GM23338 (cell line): ENCODE results near the gene MYDGF. TPM values are rescaled to one million over a fixed set of nuclear protein-coding genes. Genes with fewer than 3 reads are reported as not detected.

ENCODE experiments used
- ATAC-seq: fragments of 200-7000 bp; cut with Tn5 transposase; 3 replicates; pipeline ENCODE4 v1.9.1; 2020
- DNase-seq: peaks from one replicate; pipeline ENCODE4 v3.0.0-alpha.2; 2015; ENCODE audit warnings: low spot score
- H2AFZ ChIP-seq: fragments of 200-600 bp; sonication (generic); 2 replicates; pipeline ENCODE4 v1.8.0; 2016; ENCODE audit warnings: antibody characterized with exemption, mild to moderate bottlenecking, moderate library complexity
- H3F3A ChIP-seq: fragments of 200-600 bp; sonication (generic); replicated peaks from 2 replicates; pipeline ENCODE4 v1.8.0; 2017; ENCODE audit warnings: antibody characterized with exemption, mixed run types, low read depth
- H3K27ac ChIP-seq: fragments of 200-600 bp; sonication (generic); 2 replicates; pipeline ENCODE4 v1.6.1; 2016; ENCODE audit warnings: low read depth
- H3K27me3 ChIP-seq: fragments of 200-600 bp; sonication (generic); 2 replicates; pipeline ENCODE4 v1.8.0; 2016; ENCODE audit warnings: mild to moderate bottlenecking, mixed run types, moderate library complexity; ENCODE audit not compliant: insufficient read depth
- H3K36me3 ChIP-seq: fragments of 200-600 bp; sonication (generic); 2 replicates; pipeline ENCODE4 v1.8.0; 2016; ENCODE audit warnings: mild to moderate bottlenecking; ENCODE audit not compliant: insufficient read depth
- H3K4me1 ChIP-seq: fragments of 200-600 bp; sonication (generic); 2 replicates; pipeline ENCODE4 v1.8.0; 2016; ENCODE audit warnings: mild to moderate bottlenecking, moderate library complexity; ENCODE audit not compliant: insufficient read depth
- H3K4me2 ChIP-seq: fragments of 200-600 bp; sonication (generic); 2 replicates; pipeline ENCODE4 v1.7.1; 2017; ENCODE audit warnings: mixed run types
- H3K4me3 ChIP-seq: fragments of 200-600 bp; sonication (generic); 2 replicates; pipeline ENCODE4 v1.6.1; 2016; ENCODE audit warnings: mixed run types
- H3K79me2 ChIP-seq: fragments of 200-600 bp; sonication (generic); replicated peaks from 2 replicates; pipeline ENCODE4 v1.8.0; 2017; ENCODE audit warnings: mild to moderate bottlenecking; ENCODE audit not compliant: insufficient read depth
- H3K9me2 ChIP-seq: fragments of 200-600 bp; sonication (generic); 2 replicates; pipeline ENCODE4 v1.8.0; 2017; ENCODE audit not compliant: insufficient read depth
- H4K20me1 ChIP-seq: fragments of 200-600 bp; sonication (generic); replicated peaks from 2 replicates; pipeline ENCODE4 v1.8.0; 2017; ENCODE audit warnings: mild to moderate bottlenecking; ENCODE audit not compliant: insufficient read depth
- H3K27ac Mint-ChIP-seq: 2 replicates; pipeline ENCODE4 v1.8.0; 2020; ENCODE audit warnings: inconsistent platforms, mild to moderate bottlenecking, moderate library complexity, mixed read lengths
- H3K27me3 Mint-ChIP-seq: 3 replicates; pipeline ENCODE4 v1.8.0; 2022; ENCODE audit warnings: low read depth, mild to moderate bottlenecking, moderate library complexity, mixed read lengths, inconsistent platforms; ENCODE audit not compliant: insufficient read depth, poor library complexity
- H3K36me3 Mint-ChIP-seq: 3 replicates; pipeline ENCODE4 v1.8.0; 2021; ENCODE audit warnings: low read depth, mild to moderate bottlenecking, inconsistent platforms, moderate library complexity, mixed read lengths
- H3K4me1 Mint-ChIP-seq: 3 replicates; pipeline ENCODE4 v1.8.0; 2020; ENCODE audit warnings: mild to moderate bottlenecking, inconsistent platforms, mixed read lengths
- H3K4me3 Mint-ChIP-seq: 3 replicates; pipeline ENCODE4 v1.8.0; 2021; ENCODE audit warnings: moderate library complexity, mild to moderate bottlenecking, inconsistent platforms, mixed read lengths
- H3K9me3 Mint-ChIP-seq: 3 replicates; pipeline ENCODE4 v1.8.0; 2020; ENCODE audit warnings: moderate library complexity, mild to moderate bottlenecking, inconsistent platforms, mixed read lengths
- ETS1 ChIP-seq: IDR thresholded peaks from 2 replicates; pipeline ENCODE4 v1.6.1; 2016; ENCODE audit warnings: antibody characterized with exemption
- EZH2 ChIP-seq: fragments of 200-600 bp; sonication (generic); IDR thresholded peaks from one replicate; pipeline ENCODE4 v1.8.0; 2017; ENCODE audit warnings: antibody characterized with exemption, mild to moderate bottlenecking, low read depth; ENCODE audit not compliant: unreplicated experiment
- ZNF114 ChIP-seq: fragments of 250-450 bp; sonication (Bioruptor Pico); IDR thresholded peaks from 2 replicates; pipeline ENCODE4 v1.5.0; 2020; ENCODE audit warnings: mild to moderate bottlenecking, moderate library complexity
- ZNF462 ChIP-seq: fragments of 250-450 bp; sonication (Bioruptor Pico); IDR thresholded peaks from 2 replicates; pipeline ENCODE4 v1.5.0; 2020; ENCODE audit warnings: mild to moderate bottlenecking, moderate library complexity
- polyA plus RNA-seq: library from polyadenylated mRNA; unstranded; fragments of >200 nt; fragmentation: Nextera tagmentation; extraction: Ambion mirVana; gene quantifications from 2 replicates; pipeline ENCODE4 v1.2.1, GENCODE V29; 2016
- total RNA-seq: library from RNA; depleted of rRNA; stranded (reverse); fragments of >200 nt; shearing (Covaris generic); gene quantifications from 2 replicates; pipeline ENCODE4 v1.2.3, GENCODE V29; 2014

MYDGF gene
- total and polyA plus RNA-seq, 2 experiments from 2014 or later: 42.3 to 99.5 TPM

DNA sequence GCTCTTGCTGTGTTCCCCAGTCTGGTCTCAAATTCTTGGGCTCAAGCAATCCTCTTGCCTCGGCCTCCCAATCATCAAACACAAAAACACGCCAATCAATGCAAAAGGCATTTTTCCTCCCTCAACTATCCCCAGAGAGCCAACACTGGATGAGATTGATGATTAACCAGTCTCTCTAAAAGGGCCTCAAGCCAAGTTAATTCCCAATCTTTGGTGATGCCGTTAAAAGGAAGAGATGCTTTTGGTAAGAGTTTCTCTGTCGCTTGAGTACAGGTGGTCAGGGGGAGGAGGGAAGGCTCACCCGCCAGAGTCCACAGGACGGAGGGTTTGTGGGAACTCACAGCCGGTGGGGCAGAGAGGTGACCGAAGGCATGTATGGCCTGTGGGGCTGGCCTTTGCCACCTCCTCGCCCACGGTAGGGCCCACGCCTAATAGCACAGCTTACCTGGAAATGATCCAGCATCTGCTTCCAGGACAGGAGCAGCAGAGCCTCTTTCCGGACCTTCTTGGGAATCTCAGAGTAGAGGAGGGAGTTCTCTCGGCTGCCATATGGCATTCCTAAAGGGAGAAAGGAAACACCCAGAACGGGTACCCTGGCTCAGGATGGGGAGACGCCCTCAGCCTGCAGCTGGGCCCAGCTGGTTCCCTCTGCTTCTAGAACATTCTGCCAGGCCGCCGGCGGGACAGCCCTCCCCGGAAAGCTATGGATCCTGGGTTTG is 35.4 kb upstream of the MYDGF start:
- H3K4me2 ChIP-seq: no peak overlapping the region
- peaks cover 38% of the 10 kb centered on the region for H3K36me3 Mint-ChIP-seq
- H3K9me3 Mint-ChIP-seq: no peaks in the 10 kb centered on the region
- H3K27me3 Mint-ChIP-seq: peaks cover 11% of the 10 kb centered on the region
- 0 out of 2 replicates have a peak, but pooled peaks cover 3% of the 10 kb centered on the region for H3F3A ChIP-seq
- TF ChIP-seq ETS1: no peak
- no peak for TF ChIP-seq EZH2
- no peak for TF ChIP-seq ZNF462 (CRISPR knock-in tag)
- no peak for TF ChIP-seq ZNF114 (CRISPR knock-in tag)
- no peaks in the 10 kb centered on the region for H3K4me1 ChIP-seq
- no peaks in the 10 kb centered on the region for H3K27me3 ChIP-seq
- peaks cover 8% of the 10 kb centered on the region; the same call in 1 of the 2 replicates for H3K36me3 ChIP-seq
- no peak overlapping the region; the same call in 1 of the 2 replicates for H3K27ac ChIP-seq
- peaks cover 4% of the 10 kb centered on the region; the same call in 1 of the 2 replicates for H4K20me1 ChIP-seq
- DNase-seq: no peak
- no peak overlapping the region for H2AFZ ChIP-seq
- ATAC-seq: no peak
- H3K4me3 Mint-ChIP-seq: no peak overlapping the region
- no peaks in the 10 kb centered on the region for H3K79me2 ChIP-seq
- no peak overlapping the region for H3K27ac Mint-ChIP-seq
- no peaks in the 10 kb centered on the region for H3K4me1 Mint-ChIP-seq
- no peaks in the 10 kb centered on the region for H3K9me2 ChIP-seq
- no peak overlapping the region for H3K4me3 ChIP-seq
